K562 (cell line): ENCODE results near the gene PACRG. TPM values are rescaled to one million over a fixed set of nuclear protein-coding genes. Genes with fewer than 3 reads are reported as not detected.

Source experiments
- ATAC-seq: fragments of 200-7000 bp; cut with Tn5 transposase; 3 replicates; pipeline ENCODE4 v1.9.1; 2020; ENCODE audit warnings: moderate library complexity
- BruUV-seq: library from RNA; stranded (reverse); fragments of 400-500 nt; replicated peaks from 2 replicates; lab custom pipeline; 2021; lab: Mats Ljungman, UMichigan
- CTCF ChIA-PET: fragments of 300-600 bp; formaldehyde crosslinking; extraction: SDS; loops from one replicate; lab custom pipeline; 2021; ENCODE audit warnings: low intra/inter-chr PET ratio; lab: Yijun Ruan, JAX
- POLR2A ChIA-PET: fragments of 300-600, 350-650 bp; sonication (Branson Sonifier 250); formaldehyde crosslinking; extraction: SDS; loops from one replicate; lab custom pipeline; 2021; ENCODE audit warnings: antibody characterized with exemption, inconsistent platforms; lab: Yijun Ruan, JAX
- DNase-seq, 4 experiments: peaks; one replicate each; pipeline versions ENCODE4 v3.0.0 to v3.0.0-alpha.2; 2011 to 2018; ENCODE audit warnings: low spot score in 3 of 4, mixed read lengths in 3 of 4; ENCODE audit errors: extremely low read depth in 1 of 4
- FAIRE-seq: peaks from 2 replicates; lab custom pipeline; 2011; peaks lifted over from hg19 to GRCh38; lab: Jason Lieb, UNC
- H2AFZ ChIP-seq: 2 replicates; pipeline ENCODE4 v1.6.0; 2011; ENCODE audit warnings: low read depth, low read length, control low read depth, inconsistent platforms
- H3K27ac ChIP-seq: fragments of 200-600 bp; 3 replicates; pipeline ENCODE4 v1.8.0; 2011; ENCODE audit warnings: low read depth, mild to moderate bottlenecking, control low read depth, inconsistent platforms, low read length, moderate library complexity, mixed read lengths; ENCODE audit errors: extremely low read depth
- H3K27me3 ChIP-seq, 2 experiments: fragments of 300-600 bp in 1 of 2; 2 replicates in 1 of 2; 3 replicates in 1 of 2; pipeline versions ENCODE4 v1.6.0 to v1.8.0; 2011; ENCODE audit warnings: inconsistent platforms in 2 of 2, low read length in 2 of 2, mild to moderate bottlenecking in 1 of 2, mixed read lengths in 1 of 2, moderate library complexity in 1 of 2; ENCODE audit not compliant: control insufficient read depth in 2 of 2, insufficient read depth in 2 of 2
- H3K36me3 ChIP-seq: fragments of 300-600 bp; 3 replicates; pipeline ENCODE4 v1.8.0; 2011; ENCODE audit warnings: mild to moderate bottlenecking, low read length, inconsistent platforms; ENCODE audit not compliant: control insufficient read depth, insufficient read depth
- H3K4me1 ChIP-seq, 2 experiments: fragments of 200-600 bp in 1 of 2; replicated peaks in 1 of 2; 2 replicates in 1 of 2; 3 replicates in 1 of 2; pipeline versions ENCODE4 v1.5.1 to v1.8.0; 2011; ENCODE audit warnings: inconsistent platforms in 2 of 2, low read length in 2 of 2, mild to moderate bottlenecking in 1 of 2, mixed read lengths in 1 of 2, moderate library complexity in 1 of 2; ENCODE audit not compliant: control insufficient read depth in 2 of 2, insufficient read depth in 2 of 2
- H3K4me2 ChIP-seq: 2 replicates; pipeline ENCODE4 v1.6.1; 2011; ENCODE audit warnings: low read length, control low read depth, inconsistent platforms, mixed read lengths; ENCODE audit not compliant: insufficient read depth
- H3K4me3 ChIP-seq: fragments of 200-600 bp; sonication (generic), shearing (Covaris generic); 2 replicates; pipeline ENCODE4 v1.5.1; 2016; ENCODE audit warnings: control low read depth, inconsistent platforms
- H3K79me2 ChIP-seq: fragments of 200-600 bp; 3 replicates; pipeline ENCODE4 v1.8.0; 2011; ENCODE audit warnings: low read length, inconsistent platforms; ENCODE audit not compliant: control insufficient read depth, insufficient read depth
- H3K9ac ChIP-seq, 2 experiments: 2 replicates each; pipeline versions ENCODE4 v1.6.0 to v1.6.1; 2011; ENCODE audit warnings: low read depth in 2 of 2, low read length in 2 of 2, control low read depth in 1 of 2, inconsistent platforms in 1 of 2, mild to moderate bottlenecking in 1 of 2, mixed read lengths in 1 of 2; ENCODE audit not compliant: insufficient read depth in 1 of 2
- H3K9me1 ChIP-seq: one replicate; pipeline ENCODE4 v1.6.0; 2011; ENCODE audit warnings: inconsistent platforms, mild to moderate bottlenecking, low read length, moderate library complexity; ENCODE audit not compliant: control insufficient read depth, insufficient read depth
- H3K9me3 ChIP-seq: replicated peaks from 2 replicates; pipeline ENCODE4 v1.5.1; 2011; ENCODE audit warnings: low read depth, low read length, inconsistent platforms; ENCODE audit not compliant: control insufficient read depth, insufficient read depth
- H4K20me1 ChIP-seq: replicated peaks from 2 replicates; pipeline ENCODE4 v1.6.1; 2011; ENCODE audit warnings: low read length, inconsistent platforms, mixed read lengths; ENCODE audit not compliant: control insufficient read depth, insufficient read depth
- ARHGAP35 ChIP-seq: fragments of 450-650 bp; IDR thresholded peaks from 2 replicates; pipeline ENCODE4 v1.6.1; 2018; ENCODE audit not compliant: partially characterized antibody
- CBX2 ChIP-seq: fragments of 200-600 bp; sonication (generic); IDR thresholded peaks from one replicate; pipeline ENCODE4 v1.6.1; 2012; ENCODE audit warnings: mild to moderate bottlenecking, low read length, inconsistent platforms; ENCODE audit not compliant: insufficient read depth, poor library complexity, severe bottlenecking
- GTF2A2 ChIP-seq: IDR thresholded peaks from 2 replicates; pipeline ENCODE4 v1.6.1; 2016; ENCODE audit warnings: mild to moderate bottlenecking, missing genetic modification characterization, missing compliant biosample characterization
- MCM2 ChIP-seq: fragments of 450-650 bp; IDR thresholded peaks from 2 replicates; pipeline ENCODE4 v1.6.1; 2017; ENCODE audit warnings: low read depth, mild to moderate bottlenecking
- NCOA4 ChIP-seq: fragments of 450-650 bp; IDR thresholded peaks from 2 replicates; pipeline ENCODE4 v1.6.1; 2018; ENCODE audit warnings: mild to moderate bottlenecking; ENCODE audit not compliant: partially characterized antibody
- NELFE ChIP-seq: IDR thresholded peaks from 2 replicates; pipeline ENCODE4 v1.6.1; 2011; ENCODE audit warnings: mild to moderate bottlenecking; ENCODE audit not compliant: insufficient read depth, insufficient read length
- NRF1 ChIP-seq, 2 experiments: fragments of 450-650 bp; IDR thresholded peaks in 1 of 2; conservative IDR thresholded peaks in 1 of 2; 2 replicates each; pipeline ENCODE4 v1.6.1; 2014; ENCODE audit warnings: mild to moderate bottlenecking in 2 of 2
- POLR2AphosphoS2 ChIP-seq: IDR thresholded peaks from 2 replicates; pipeline ENCODE4 v1.6.1; 2012; ENCODE audit warnings: low read length, improper control_type of control experiment
- RUNX1 ChIP-seq: sonication (generic); IDR thresholded peaks from 2 replicates; pipeline ENCODE4 v1.6.1; 2016; ENCODE audit warnings: antibody characterized with exemption, low read depth
- TAL1 ChIP-seq: fragments of 450-650 bp; IDR thresholded peaks from 2 replicates; pipeline ENCODE4 v1.6.1; 2016; ENCODE audit warnings: mild to moderate bottlenecking
- TEAD4 ChIP-seq, 2 experiments: sonication (generic) in 1 of 2; formaldehyde crosslinking in 1 of 2; IDR thresholded peaks; 2 replicates each; pipeline versions ENCODE4 v1.6.1 to v1.8.0; 2012 to 2022; ENCODE audit warnings: borderline replicate concordance in 1 of 2, inconsistent platforms in 1 of 2, low read length in 1 of 2, mild to moderate bottlenecking in 1 of 2, missing genetic modification reagents in 1 of 2
- ZEB2 ChIP-seq: fragments of 450-650 bp; IDR thresholded peaks from 2 replicates; pipeline ENCODE4 v1.6.1; 2016
- ZFX ChIP-seq: sonication (generic); formaldehyde crosslinking; IDR thresholded peaks from 2 replicates; pipeline ENCODE4 v1.8.0; 2022; ENCODE audit warnings: mild to moderate bottlenecking, missing genetic modification reagents, moderate library complexity
- WGBS: fragments of 100-300 bp; shearing (Covaris generic); methylation state at CpG from one replicate; pipeline ENCODE4 v1.1.6; 2016; ENCODE audit warnings: low coverage, mixed read lengths; ENCODE audit not compliant: insufficient coverage; ENCODE audit errors: missing lambda C conversion rate; 5-methylcytosine and 5-hydroxymethylcytosine counted together
- in situ Hi-C: fragments of 300-500 bp; cut with MboI; formaldehyde crosslinking; loops from 4 replicates; pipeline ENCODE4 v1.15.0; 2018; ENCODE audit warnings: inconsistent platforms, mixed read lengths
- intact Hi-C: fragments of 100-400 bp; cut with micrococcal nuclease; formaldehyde crosslinking; loops from 2 replicates; pipeline ENCODE4 v1.14.2; 2022
- polyA plus RNA-seq, 8 experiments: library from polyadenylated mRNA; depleted of rRNA in 4 of 8; stranded (reverse) in 5 of 8; unstranded in 3 of 8; fragments of >200 nt; fragmentation: Nextera tagmentation in 2 of 8; fragmentation: Illumina TruSeq in 1 of 8; extraction: Ambion mirVana in 2 of 8; extraction: Trizol in 1 of 8; gene quantifications; 2 replicates each; pipeline versions ENCODE4 v1.2.1 to v1.2.3, GENCODE V29; 2011 to 2014; ENCODE audit warnings: inconsistent platforms in 1 of 8, missing spikeins in 1 of 8
- total RNA-seq, 7 experiments: library from RNA; depleted of rRNA in 6 of 7; stranded (reverse); fragments of >200 nt in 6 of 7; fragmentation: Illumina TruSeq in 2 of 7; extraction: Trizol in 2 of 7; gene quantifications; 2 replicates each; pipeline versions ENCODE4 v1.2.1 to v1.2.3, GENCODE V29; 2011 to 2021; ENCODE audit warnings: low replicate concordance in 1 of 7
- TF ChIP-seq, protein P1 (sequence below): fragments of 250-450 bp; sonication (Bioruptor Pico); IDR thresholded peaks from 2 replicates; pipeline ENCODE4 v1.8.0; 2021; ENCODE audit warnings: moderate library complexity, mild to moderate bottlenecking, inconsistent platforms
- TF ChIP-seq, protein P2 (sequence below): fragments of 450-650 bp; IDR thresholded peaks from 2 replicates; pipeline ENCODE4 v1.6.1; 2014; ENCODE audit warnings: low read depth, mild to moderate bottlenecking, moderate library complexity, borderline replicate concordance

PACRG gene
- total and polyA plus RNA-seq, 9 of the 15 experiments (the other 6 are each of a cell fraction or from before 2014, with no cell fraction given): 0.04 TPM; not detected in 8

DNA sequence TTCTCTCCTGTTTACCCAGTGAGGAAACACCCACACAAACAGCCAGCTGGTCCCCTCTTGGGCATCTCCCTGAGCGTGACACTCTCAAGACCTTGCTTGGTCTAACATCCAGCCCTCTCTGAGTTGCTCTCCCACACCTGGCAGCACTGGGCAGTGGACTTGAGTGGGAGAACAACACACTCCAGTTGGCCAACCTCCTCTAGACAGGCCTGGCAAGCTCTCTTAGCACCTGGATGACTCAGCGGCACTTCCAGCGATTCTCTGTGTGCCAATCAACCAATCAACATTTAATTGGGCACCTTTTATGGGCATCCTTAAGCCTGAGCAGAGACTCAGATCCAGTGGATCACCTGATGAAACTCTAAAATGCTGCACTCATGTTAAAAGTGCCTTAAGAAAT lies 610.2 kb downstream of the PACRG start:
- H3K9me1 ChIP-seq: no peaks in the 10 kb centered on the region
- WGBS: 10% methylated on average over 3 of the region's 3 CpGs
- DNase-seq: no peak
- H3K36me3 ChIP-seq: no peaks in the 10 kb centered on the region
- no peaks in the 10 kb centered on the region; the same call in 1 of the 2 replicates for H4K20me1 ChIP-seq
- no peak overlapping the region for H3K27ac ChIP-seq
- no peak overlapping the region for H3K4me2 ChIP-seq
- no peak for ATAC-seq
- no peak for FAIRE-seq
- no peak overlapping the region for H3K9ac ChIP-seq
- H2AFZ ChIP-seq: no peak overlapping the region
- TF ChIP-seq GTF2A2 (tag) (no peak), CBX2 (no peak), TEAD4 (IDR thresholded peaks at IDR 0.05; ENCODE audit: low read length) (no peak), TEAD4 (CRISPR knock-in tag; IDR thresholded peaks at IDR 0.05; ENCODE audit: borderline replicate concordance) (no peak), RUNX1 (no peak), TAL1 (no peak), NELFE (no peak), NRF1 (conservative IDR thresholded peaks at IDR 0.05 in 1 of 2, IDR thresholded peaks at IDR 0.05 in 1 of 2) (no peak), ARHGAP35 (no peak), POLR2AphosphoS2 (no peak), ZFX (CRISPR knock-in tag) (no peak), NCOA4 (no peak), ZEB2 (no peak), MCM2 (no peak)
- TF ChIP-seq, protein P1, sequence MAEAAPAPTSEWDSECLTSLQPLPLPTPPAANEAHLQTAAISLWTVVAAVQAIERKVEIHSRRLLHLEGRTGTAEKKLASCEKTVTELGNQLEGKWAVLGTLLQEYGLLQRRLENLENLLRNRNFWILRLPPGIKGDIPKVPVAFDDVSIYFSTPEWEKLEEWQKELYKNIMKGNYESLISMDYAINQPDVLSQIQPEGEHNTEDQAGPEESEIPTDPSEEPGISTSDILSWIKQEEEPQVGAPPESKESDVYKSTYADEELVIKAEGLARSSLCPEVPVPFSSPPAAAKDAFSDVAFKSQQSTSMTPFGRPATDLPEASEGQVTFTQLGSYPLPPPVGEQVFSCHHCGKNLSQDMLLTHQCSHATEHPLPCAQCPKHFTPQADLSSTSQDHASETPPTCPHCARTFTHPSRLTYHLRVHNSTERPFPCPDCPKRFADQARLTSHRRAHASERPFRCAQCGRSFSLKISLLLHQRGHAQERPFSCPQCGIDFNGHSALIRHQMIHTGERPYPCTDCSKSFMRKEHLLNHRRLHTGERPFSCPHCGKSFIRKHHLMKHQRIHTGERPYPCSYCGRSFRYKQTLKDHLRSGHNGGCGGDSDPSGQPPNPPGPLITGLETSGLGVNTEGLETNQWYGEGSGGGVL (CRISPR knock-in tag): no peak
- TF ChIP-seq, protein P2, sequence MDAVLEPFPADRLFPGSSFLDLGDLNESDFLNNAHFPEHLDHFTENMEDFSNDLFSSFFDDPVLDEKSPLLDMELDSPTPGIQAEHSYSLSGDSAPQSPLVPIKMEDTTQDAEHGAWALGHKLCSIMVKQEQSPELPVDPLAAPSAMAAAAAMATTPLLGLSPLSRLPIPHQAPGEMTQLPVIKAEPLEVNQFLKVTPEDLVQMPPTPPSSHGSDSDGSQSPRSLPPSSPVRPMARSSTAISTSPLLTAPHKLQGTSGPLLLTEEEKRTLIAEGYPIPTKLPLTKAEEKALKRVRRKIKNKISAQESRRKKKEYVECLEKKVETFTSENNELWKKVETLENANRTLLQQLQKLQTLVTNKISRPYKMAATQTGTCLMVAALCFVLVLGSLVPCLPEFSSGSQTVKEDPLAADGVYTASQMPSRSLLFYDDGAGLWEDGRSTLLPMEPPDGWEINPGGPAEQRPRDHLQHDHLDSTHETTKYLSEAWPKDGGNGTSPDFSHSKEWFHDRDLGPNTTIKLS: no peak
- CTCF ChIA-PET: no interaction called here
- in situ Hi-C loops: no loop called here
- peaks cover under 1 to 9% of the 10 kb centered on the region in 2 experiments; a peak in 3 of 5 replicates for H3K4me1 ChIP-seq
- intact Hi-C loops: no loop called here
- H3K9me3 ChIP-seq: no peaks in the 10 kb centered on the region
- POLR2A ChIA-PET: no interaction called here
- BruUV-seq: no TSS peak
- no peaks in the 10 kb centered on the region for H3K79me2 ChIP-seq
- H3K27me3 ChIP-seq: peaks cover 12 to 60% of the 10 kb centered on the region in 2 experiments; a peak in 4 of 5 replicates
- no peak overlapping the region for H3K4me3 ChIP-seq
